Suprapubic skin (tissue), 4 donors: Measurements from ENCODE around the gene HCFC2. TPM values are rescaled to one million over a fixed set of nuclear protein-coding genes. Genes with fewer than 3 reads are reported as not detected.

Experiments used
- DNase-seq, 2 donors: peaks; one replicate each; pipeline ENCODE4 v3.0.0-alpha.2; 2019; ENCODE audit warnings: low spot score in 2 of 2
- H3K27ac ChIP-seq: fragments of 200-600 bp; sonication (generic); one replicate; pipeline ENCODE4 v1.5.1; 2019
- H3K27me3 ChIP-seq: fragments of 200-600 bp; sonication (generic); one replicate; pipeline ENCODE4 v1.5.1; 2019
- H3K36me3 ChIP-seq: fragments of 200-600 bp; sonication (generic); one replicate; pipeline ENCODE4 v1.5.1; 2019
- H3K4me1 ChIP-seq: fragments of 200-600 bp; sonication (generic); one replicate; pipeline ENCODE4 v1.5.1; 2019
- H3K4me3 ChIP-seq: fragments of 200-600 bp; sonication (generic); one replicate; pipeline ENCODE4 v1.5.1; 2019; ENCODE audit warnings: mild to moderate bottlenecking
- H3K9me3 ChIP-seq: fragments of 200-600 bp; sonication (generic); one replicate; pipeline ENCODE4 v1.5.1; 2019
- EP300 ChIP-seq: sonication (generic); formaldehyde crosslinking; IDR thresholded peaks from one replicate; pipeline ENCODE4 v1.6.1; 2017; ENCODE audit warnings: antibody characterized with exemption
- POLR2A ChIP-seq, 2 donors: fragments of 450-650 bp; IDR thresholded peaks; one replicate each; pipeline ENCODE4 v1.6.1; 2017; ENCODE audit warnings: antibody characterized with exemption in 2 of 2, mild to moderate bottlenecking in 2 of 2, moderate library complexity in 2 of 2
- POLR2AphosphoS5 ChIP-seq, 3 donors: sonication (generic); formaldehyde crosslinking; IDR thresholded peaks; one replicate each; pipeline ENCODE4 v1.6.1; 2017; ENCODE audit warnings: antibody characterized with exemption in 3 of 3
- WGBS: methylation state at CpG from one replicate; pipeline ENCODE4 v1.1.5; 2018; 5-methylcytosine and 5-hydroxymethylcytosine counted together
- total RNA-seq, 4 donors: library from RNA; depleted of rRNA; stranded (reverse); fragments of >200 nt; gene quantifications; one replicate each; pipeline ENCODE4 v1.1.0, GENCODE V29; 2016
- TF ChIP-seq, protein P1 (sequence below), 2 donors: fragments of 200-600 bp in 1 of 2; fragments of 450-650 bp in 1 of 2; sonication (generic) in 1 of 2; IDR thresholded peaks; one replicate each; pipeline ENCODE4 v1.5.1; 2016 to 2019; ENCODE audit warnings: antibody characterized with exemption in 2 of 2, mild to moderate bottlenecking in 1 of 2, moderate library complexity in 1 of 2

The HCFC2 gene
- total RNA-seq, 4 donors from 2014 or later = 16.9 to 28.1 (median 20.0) TPM

- Histone ChIP-seq H3K27me3 (peaks cover 9% of the 10 kb centered on the region), H3K36me3 (no peaks in the 10 kb centered on the region), H3K4me3 (no peak overlapping the region), H3K4me1 (peaks cover 16% of the 10 kb centered on the region), H3K9me3 (no peaks in the 10 kb centered on the region), H3K27ac (no peak overlapping the region)
- WGBS = 97% methylated on average over 4 of the region's 4 CpGs
- TF ChIP-seq, protein P1, sequence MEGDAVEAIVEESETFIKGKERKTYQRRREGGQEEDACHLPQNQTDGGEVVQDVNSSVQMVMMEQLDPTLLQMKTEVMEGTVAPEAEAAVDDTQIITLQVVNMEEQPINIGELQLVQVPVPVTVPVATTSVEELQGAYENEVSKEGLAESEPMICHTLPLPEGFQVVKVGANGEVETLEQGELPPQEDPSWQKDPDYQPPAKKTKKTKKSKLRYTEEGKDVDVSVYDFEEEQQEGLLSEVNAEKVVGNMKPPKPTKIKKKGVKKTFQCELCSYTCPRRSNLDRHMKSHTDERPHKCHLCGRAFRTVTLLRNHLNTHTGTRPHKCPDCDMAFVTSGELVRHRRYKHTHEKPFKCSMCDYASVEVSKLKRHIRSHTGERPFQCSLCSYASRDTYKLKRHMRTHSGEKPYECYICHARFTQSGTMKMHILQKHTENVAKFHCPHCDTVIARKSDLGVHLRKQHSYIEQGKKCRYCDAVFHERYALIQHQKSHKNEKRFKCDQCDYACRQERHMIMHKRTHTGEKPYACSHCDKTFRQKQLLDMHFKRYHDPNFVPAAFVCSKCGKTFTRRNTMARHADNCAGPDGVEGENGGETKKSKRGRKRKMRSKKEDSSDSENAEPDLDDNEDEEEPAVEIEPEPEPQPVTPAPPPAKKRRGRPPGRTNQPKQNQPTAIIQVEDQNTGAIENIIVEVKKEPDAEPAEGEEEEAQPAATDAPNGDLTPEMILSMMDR (IDR thresholded peaks at IDR 0.05) = no peak
- TF ChIP-seq EP300 (no peak), POLR2AphosphoS5 (IDR thresholded peaks at IDR 0.05) (no peak), POLR2A (IDR thresholded peaks at IDR 0.05) (no peak)
- no peak for DNase-seq
Observed at GRCh38 chr12:104046306-104046705, 18.0 kb upstream of the HCFC2 start.

- peaks cover 19% of the 10 kb centered on the region for H3K27me3 ChIP-seq
- DNase-seq = no peak
- no peak for TF ChIP-seq POLR2A (IDR thresholded peaks at IDR 0.05)
- no peak overlapping the region for H3K27ac ChIP-seq
- no peaks in the 10 kb centered on the region for H3K9me3 ChIP-seq
- H3K4me3 ChIP-seq = no peak overlapping the region
- WGBS = 83% methylated on average over 5 of the region's 5 CpGs
- peaks cover 16% of the 10 kb centered on the region for H3K4me1 ChIP-seq
- no peaks in the 10 kb centered on the region for H3K36me3 ChIP-seq
Observed at GRCh38 chr12:104048162-104048561, 16.2 kb upstream of the HCFC2 start.

DNA sequence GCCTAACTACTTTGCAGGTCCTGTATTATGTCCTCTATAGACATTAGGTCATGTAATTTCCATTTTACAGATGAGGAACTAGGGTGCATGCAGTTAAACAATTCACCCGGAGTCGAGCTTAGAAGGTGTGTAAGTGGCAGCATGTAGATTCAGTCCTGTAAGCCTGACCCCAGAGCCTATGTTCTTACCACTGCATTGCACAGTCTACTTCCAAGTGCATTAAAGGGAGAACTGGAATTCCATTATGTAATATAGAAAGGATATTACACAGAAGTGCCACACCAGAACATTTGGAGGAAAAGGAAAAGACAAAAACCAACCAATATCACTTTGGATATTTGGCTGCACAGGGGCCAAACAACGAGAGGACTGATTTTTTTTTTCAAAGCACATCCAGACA is 15.5 kb upstream of the HCFC2 start:
- TF ChIP-seq POLR2A (IDR thresholded peaks at IDR 0.05) (no peak), EP300 (no peak), POLR2AphosphoS5 (IDR thresholded peaks at IDR 0.05) (no peak)
- DNase-seq = no peak
- H3K27ac ChIP-seq = no peak overlapping the region
- no peaks in the 10 kb centered on the region for H3K36me3 ChIP-seq
- H3K27me3 ChIP-seq = peaks cover 19% of the 10 kb centered on the region
- WGBS = 70% methylated on average over 3 of the region's 3 CpGs
- H3K4me3 ChIP-seq = no peak overlapping the region
- peaks cover 16% of the 10 kb centered on the region for H3K4me1 ChIP-seq
- no peaks in the 10 kb centered on the region for H3K9me3 ChIP-seq

GRCh38 chr12:104049278-104049902 is 14.9 kb upstream of the HCFC2 start:
- Histone ChIP-seq H3K9me3 (no peaks in the 10 kb centered on the region), H3K27ac (peak overlapping the region; percentile 52), H3K36me3 (no peaks in the 10 kb centered on the region), H3K4me1 (peaks cover 16% of the 10 kb centered on the region), H3K27me3 (peaks cover 19% of the 10 kb centered on the region), H3K4me3 (peak overlapping the region; percentile 49)
- DNase-seq = no peak
- 24% methylated on average over 9 of the region's 9 CpGs for WGBS
- TF ChIP-seq POLR2A (IDR thresholded peaks at IDR 0.05) (no peak), POLR2AphosphoS5 (IDR thresholded peaks at IDR 0.05) (no peak), EP300 (no peak)
- TF ChIP-seq, protein P1 (IDR thresholded peaks at IDR 0.05) = no peak

DNA sequence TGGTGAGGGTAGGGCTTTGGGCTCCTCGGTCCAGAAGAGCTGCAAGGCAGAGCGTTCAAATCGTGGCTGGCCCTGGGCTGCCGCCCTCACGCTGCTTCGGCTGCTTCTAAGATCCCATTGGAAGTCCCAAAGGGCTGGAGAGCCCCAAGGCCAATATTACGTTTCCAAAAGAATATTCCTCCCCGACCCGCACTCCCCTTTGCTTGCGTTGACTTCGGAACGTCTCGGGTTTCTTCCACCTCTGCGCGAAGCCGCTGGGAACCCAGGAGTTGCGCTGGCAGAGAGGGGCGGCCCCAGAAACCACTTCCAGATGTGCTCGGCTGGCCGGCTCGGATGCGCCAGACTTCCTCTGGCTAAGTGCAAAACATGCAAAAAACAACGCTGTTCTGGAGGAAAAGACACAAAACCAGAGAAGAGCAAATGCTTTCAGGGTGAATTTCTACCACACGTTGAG is 14.4 kb upstream of the HCFC2 start, which contains the start of gene GLT8D2:
GLT8D2 (minus strand) TSS at position 285 of the 454 bp plus-strand sequence. CDS start 30,539 bp downstream, outside the sequence.
- WGBS = 1% methylated on average over 24 of the region's 24 CpGs
- Histone ChIP-seq H3K4me1 (peaks cover 16% of the 10 kb centered on the region), H3K4me3 (peak within 1 kb of the TSS; percentile 49), H3K27me3 (peaks cover 19% of the 10 kb centered on the region), H3K36me3 (no peaks in the 10 kb centered on the region), H3K27ac (peak within 1 kb of the TSS; percentile 52), H3K9me3 (no peaks in the 10 kb centered on the region)
- peak; percentile 72 to 82 for DNase-seq
- TF ChIP-seq EP300 (no peak), POLR2A (IDR thresholded peaks at IDR 0.05) (no peak), POLR2AphosphoS5 (IDR thresholded peaks at IDR 0.05) (no peak)
- TF ChIP-seq, protein P1 (IDR thresholded peaks at IDR 0.05) = no peak

DNA sequence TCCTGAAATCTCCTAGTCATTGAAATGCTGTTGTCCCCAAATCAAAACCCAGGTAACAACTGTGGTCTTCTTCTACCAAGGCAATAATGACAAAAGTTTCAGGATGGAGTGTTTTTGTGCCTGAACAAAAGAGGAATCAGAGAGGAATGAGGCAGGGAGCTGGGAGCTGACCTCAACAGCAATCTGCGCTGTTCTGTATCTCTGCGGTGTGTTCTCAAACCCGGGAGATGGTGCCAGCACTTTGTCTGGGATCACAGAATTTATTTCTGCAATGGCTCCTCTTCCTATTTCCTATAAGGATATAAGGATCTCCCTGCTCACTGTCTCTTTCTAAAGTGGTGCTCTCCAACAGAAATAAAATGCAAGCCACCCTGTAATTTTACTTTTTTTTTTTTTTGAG is 13.9 kb upstream of the HCFC2 start:
- peaks cover 19% of the 10 kb centered on the region for H3K27me3 ChIP-seq
- no peak for DNase-seq
- no peaks in the 10 kb centered on the region for H3K9me3 ChIP-seq
- H3K4me1 ChIP-seq = peaks cover 16% of the 10 kb centered on the region
- TF ChIP-seq EP300 (no peak), POLR2A (IDR thresholded peaks at IDR 0.05) (no peak), POLR2AphosphoS5 (IDR thresholded peaks at IDR 0.05) (no peak)
- TF ChIP-seq, protein P1 (IDR thresholded peaks at IDR 0.05) = no peak
- H3K4me3 ChIP-seq = peak overlapping the region; percentile 49
- no peaks in the 10 kb centered on the region for H3K36me3 ChIP-seq
- 9% methylated on average over 3 of the region's 3 CpGs for WGBS
- H3K27ac ChIP-seq = no peak overlapping the region
